Neuronal stem cell (in vitro differentiated cells): ENCODE measurements around the gene UBAC1.
"Not testable (repeated sequence)": the region's sequence is repeated elsewhere in the genome, so short reads cannot be mapped to it uniquely, and the experiment has no call there.

ENCODE experiments used
- DNase-seq: peaks from one replicate; pipeline ENCODE4 v3.0.0-alpha.2; 2013; ENCODE audit warnings: low spot score
- H2AFZ ChIP-seq: one replicate; pipeline ENCODE4 v1.6.1; 2013; ENCODE audit warnings: mild to moderate bottlenecking, low read length, inconsistent platforms
- H2AK5ac ChIP-seq: 2 replicates; pipeline ENCODE4 v1.6.1; 2013; ENCODE audit warnings: low read depth, mild to moderate bottlenecking, inconsistent platforms, low read length, moderate library complexity, mixed read lengths
- H2BK120ac ChIP-seq: 2 replicates; pipeline ENCODE4 v1.6.1; 2013; ENCODE audit warnings: low read depth, mild to moderate bottlenecking, inconsistent platforms, low read length, moderate library complexity, mixed read lengths
- H2BK12ac ChIP-seq: one replicate; pipeline ENCODE4 v1.6.1; 2013; ENCODE audit warnings: low read length, inconsistent platforms
- H2BK15ac ChIP-seq: 2 replicates; pipeline ENCODE4 v1.6.1; 2013; ENCODE audit warnings: mild to moderate bottlenecking, low read length, inconsistent platforms, mixed read lengths
- H2BK5ac ChIP-seq: one replicate; pipeline ENCODE4 v1.6.1; 2013; ENCODE audit warnings: inconsistent platforms, mild to moderate bottlenecking, low read length, moderate library complexity
- H3K14ac ChIP-seq: one replicate; pipeline ENCODE4 v1.6.1; 2013; ENCODE audit warnings: low read length, inconsistent platforms
- H3K18ac ChIP-seq: 2 replicates; pipeline ENCODE4 v1.6.1; 2013; ENCODE audit warnings: low read length, inconsistent platforms
- H3K23ac ChIP-seq: 2 replicates; pipeline ENCODE4 v1.6.1; 2013; ENCODE audit warnings: low read depth, mild to moderate bottlenecking, mixed read lengths, low read length, inconsistent platforms; ENCODE audit not compliant: poor library complexity
- H3K27ac ChIP-seq: replicated peaks from 3 replicates; pipeline ENCODE4 v1.5.1; 2013; ENCODE audit warnings: low read length, inconsistent platforms
- H3K27me3 ChIP-seq, 3 experiments: 2 replicates each; pipeline ENCODE4 v1.6.1; 2013; ENCODE audit warnings: low read length in 3 of 3, mild to moderate bottlenecking in 2 of 3, inconsistent platforms in 1 of 3, low read depth in 1 of 3, mixed read lengths in 1 of 3, moderate library complexity in 1 of 3; ENCODE audit not compliant: control insufficient read depth in 3 of 3, insufficient read depth in 3 of 3
- H3K36me3 ChIP-seq, 2 donors: replicated peaks in 1 of 2; 2 replicates each; pipeline ENCODE4 v1.6.1; 2013; ENCODE audit warnings: low read length in 2 of 2; ENCODE audit not compliant: control insufficient read depth in 2 of 2, insufficient read depth in 2 of 2
- H3K4ac ChIP-seq: 2 replicates; pipeline ENCODE4 v1.6.1; 2013; ENCODE audit warnings: inconsistent platforms, mild to moderate bottlenecking, low read length, moderate library complexity
- H3K4me1 ChIP-seq, 2 donors: 1 replicate in 1 of 2; 2 replicates in 1 of 2; pipeline ENCODE4 v1.6.1; 2013; ENCODE audit warnings: low read length in 2 of 2, low read depth in 1 of 2; ENCODE audit not compliant: control insufficient read depth in 2 of 2, insufficient read depth in 1 of 2
- H3K4me2 ChIP-seq: one replicate; pipeline ENCODE4 v1.6.1; 2013; ENCODE audit warnings: mild to moderate bottlenecking, low read length, inconsistent platforms; ENCODE audit not compliant: insufficient read depth, poor library complexity, severe bottlenecking
- H3K4me3 ChIP-seq, 2 donors: 2 replicates each; pipeline ENCODE4 v1.5.1; 2013; ENCODE audit warnings: low read length in 2 of 2, mild to moderate bottlenecking in 2 of 2, inconsistent platforms in 1 of 2, moderate library complexity in 1 of 2
- H3K79me1 ChIP-seq: one replicate; pipeline ENCODE4 v1.6.1; 2013; ENCODE audit warnings: low read depth, mild to moderate bottlenecking, inconsistent platforms, low read length, moderate library complexity
- H3K9ac ChIP-seq: one replicate; pipeline ENCODE4 v1.6.1; 2013; ENCODE audit warnings: mild to moderate bottlenecking, low read depth, low read length, inconsistent platforms; ENCODE audit not compliant: poor library complexity
- H3K9me3 ChIP-seq, 2 donors: replicated peaks in 1 of 2; 2 replicates each; pipeline versions ENCODE3 to v1.6.1; 2013; ENCODE audit warnings: low read length in 2 of 2, mild to moderate bottlenecking in 2 of 2, inconsistent platforms in 1 of 2, low read depth in 1 of 2, mixed read lengths in 1 of 2, moderate library complexity in 1 of 2; ENCODE audit not compliant: control insufficient read depth in 2 of 2, insufficient read depth in 1 of 2
- H4K8ac ChIP-seq: one replicate; pipeline ENCODE4 v1.6.1; 2013; ENCODE audit warnings: low read depth, mild to moderate bottlenecking, inconsistent platforms, low read length, moderate library complexity
- H4K91ac ChIP-seq: one replicate; pipeline ENCODE4 v1.6.1; 2013; ENCODE audit warnings: low read length, low read depth, mild to moderate bottlenecking, inconsistent platforms; ENCODE audit not compliant: poor library complexity
- WGBS, 2 donors: extraction: QIAGEN DNeasy Blood & Tissue Kit; methylation state at CpG; one replicate each; pipeline ENCODE4 v1.1.7; 2013; ENCODE audit warnings: missing lambda C conversion rate in 2 of 2, mixed read lengths in 1 of 2; ENCODE audit not compliant: insufficient read length in 2 of 2, insufficient replicate concordance in 1 of 2; ENCODE audit errors: extremely low coverage in 2 of 2; 5-methylcytosine and 5-hydroxymethylcytosine counted together

UBAC1 gene

DNA sequence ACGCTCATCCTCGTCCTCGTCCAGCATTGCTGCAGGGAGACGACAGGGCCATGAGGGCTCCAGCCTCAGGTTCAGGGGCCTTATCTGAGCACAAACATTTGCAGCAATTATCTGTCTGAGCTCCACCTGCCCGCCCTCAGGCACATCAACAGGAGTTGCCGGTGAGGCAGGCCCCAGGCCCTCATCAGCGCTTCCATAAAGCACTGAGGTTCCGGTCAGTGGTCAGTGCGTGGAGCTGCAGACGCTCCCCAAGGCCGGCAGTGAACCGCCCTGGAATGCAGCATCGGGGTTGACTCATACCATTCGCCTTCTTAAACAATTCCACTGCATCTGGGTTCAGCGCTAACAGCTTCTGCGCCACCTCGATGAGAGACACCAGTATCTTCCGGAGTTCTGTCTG, 15.2 kb downstream of the UBAC1 start:
- Histone ChIP-seq H3K18ac (no peak overlapping the region), H2BK120ac (no peak overlapping the region), H3K14ac (no peak overlapping the region), H3K4me1 (no peaks in the 10 kb centered on the region), H3K9me3 (no peaks in the 10 kb centered on the region), H2AK5ac (no peak overlapping the region), H2BK12ac (no peak overlapping the region), H3K4ac (no peak overlapping the region), H4K8ac (peak overlapping the region; percentile 43), H3K36me3 (peaks cover 34 to 90% of the 10 kb centered on the region in 2 donors), H4K91ac (no peak overlapping the region), H3K23ac (no peak overlapping the region), H3K27me3 (no peaks in the 10 kb centered on the region), H3K27ac (no peak overlapping the region), H3K79me1 (peaks cover 6% of the 10 kb centered on the region), H2AFZ (no peak overlapping the region), H2BK15ac (no peak overlapping the region), H2BK5ac (no peak overlapping the region), H3K9ac (no peak overlapping the region), H3K4me3 (no peak overlapping the region), H3K4me2 (no peak overlapping the region)
- no CpG with 5 or more reads among the region's 18 CpGs for WGBS, 2 donors
- DNase-seq: no peak

DNA sequence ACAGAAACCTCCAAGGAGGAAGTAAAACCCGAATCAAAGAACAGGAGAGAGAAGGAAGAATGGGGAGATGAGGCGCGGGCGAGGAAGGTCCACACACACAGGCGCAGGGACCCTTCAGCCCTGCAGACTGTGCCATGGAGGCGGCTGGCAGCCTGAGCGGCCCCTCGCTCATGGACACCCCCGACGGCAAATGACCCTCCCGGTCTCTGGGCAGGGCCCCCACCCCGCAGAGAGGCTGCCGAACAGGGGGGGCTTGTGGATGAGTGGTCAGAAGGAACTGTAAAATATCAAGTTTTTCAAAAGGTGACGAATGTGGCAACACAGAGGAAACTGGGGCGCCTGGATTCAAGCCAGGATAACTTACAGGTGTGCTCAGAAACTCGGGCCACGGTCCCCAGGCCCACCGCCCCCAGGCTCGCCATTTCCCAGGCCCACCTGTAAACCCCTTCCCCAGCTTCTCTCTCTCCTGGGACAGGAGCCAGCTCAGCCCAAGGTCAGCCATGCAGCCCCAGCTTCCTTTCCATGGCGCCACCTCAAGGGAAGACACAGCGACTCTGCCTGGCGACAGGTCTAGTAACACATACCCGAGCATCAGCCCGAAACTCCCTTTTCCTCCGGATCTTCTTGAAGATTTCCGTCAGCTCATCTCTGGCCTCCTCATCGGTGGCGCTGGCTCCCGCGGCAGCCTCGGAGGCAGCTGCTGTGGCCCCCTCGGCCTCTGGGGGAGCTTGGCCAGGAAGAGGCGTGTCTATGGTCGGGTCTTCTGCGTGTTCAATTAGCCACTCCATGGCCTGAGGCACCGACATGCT, 16.5 kb downstream of the UBAC1 start:
- Histone ChIP-seq H3K4me1 (no peaks in the 10 kb centered on the region), H3K4me2 (no peak overlapping the region), H3K9ac (no peak overlapping the region), H3K79me1 (peaks cover 9% of the 10 kb centered on the region), H2BK120ac (no peak overlapping the region), H3K14ac (no peak overlapping the region), H3K36me3 (peaks cover 35 to 82% of the 10 kb centered on the region in 2 donors), H4K8ac (no peak overlapping the region), H2BK12ac (no peak overlapping the region), H3K27ac (no peak overlapping the region), H2BK5ac (no peak overlapping the region), H3K4ac (peak overlapping the region; percentile 53), H3K4me3 (no peak overlapping the region), H3K18ac (no peak overlapping the region), H3K9me3 (no peaks in the 10 kb centered on the region), H3K23ac (no peak overlapping the region), H4K91ac (no peak overlapping the region), H2AK5ac (no peak overlapping the region), H2BK15ac (no peak overlapping the region), H2AFZ (no peak overlapping the region), H3K27me3 (no peaks in the 10 kb centered on the region)
- WGBS, 2 donors: no CpG with 5 or more reads among the region's 36 CpGs
- DNase-seq: no peak

DNA sequence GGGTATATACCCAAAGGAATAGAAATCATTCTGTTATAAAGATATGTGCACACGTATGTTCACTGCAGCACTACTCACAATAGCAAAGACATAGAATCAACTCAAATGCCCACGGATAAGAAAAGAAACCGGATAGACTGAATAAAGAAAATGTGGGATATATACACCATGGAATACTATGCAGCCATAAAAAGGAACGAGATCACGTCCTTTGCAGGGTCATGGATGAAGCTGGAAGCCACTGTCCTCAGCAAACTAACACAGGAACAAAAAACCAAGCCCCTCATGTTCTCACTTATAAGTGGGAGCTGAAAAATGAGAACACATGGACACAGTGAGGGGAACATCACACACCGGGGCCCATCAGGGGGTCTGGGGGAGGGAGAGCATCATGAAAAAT, 17.6 kb downstream of the UBAC1 start:
- H3K9ac ChIP-seq, H3K18ac ChIP-seq, H3K79me1 ChIP-seq, DNase-seq, H3K4me2 ChIP-seq, H2AK5ac ChIP-seq, H3K4me1 ChIP-seq, H3K27ac ChIP-seq, H3K4ac ChIP-seq, H3K27me3 ChIP-seq, H2BK120ac ChIP-seq, H3K14ac ChIP-seq, H2BK12ac ChIP-seq, H3K4me3 ChIP-seq, H3K9me3 ChIP-seq, H4K8ac ChIP-seq, H3K23ac ChIP-seq, H2BK15ac ChIP-seq, H4K91ac ChIP-seq, H2AFZ ChIP-seq, H2BK5ac ChIP-seq: not testable (repeated sequence)
- peaks cover 36 to 83% of the 10 kb centered on the region in 2 donors for H3K36me3 ChIP-seq
- no CpG with 5 or more reads among the region's 6 CpGs for WGBS, 2 donors

DNA sequence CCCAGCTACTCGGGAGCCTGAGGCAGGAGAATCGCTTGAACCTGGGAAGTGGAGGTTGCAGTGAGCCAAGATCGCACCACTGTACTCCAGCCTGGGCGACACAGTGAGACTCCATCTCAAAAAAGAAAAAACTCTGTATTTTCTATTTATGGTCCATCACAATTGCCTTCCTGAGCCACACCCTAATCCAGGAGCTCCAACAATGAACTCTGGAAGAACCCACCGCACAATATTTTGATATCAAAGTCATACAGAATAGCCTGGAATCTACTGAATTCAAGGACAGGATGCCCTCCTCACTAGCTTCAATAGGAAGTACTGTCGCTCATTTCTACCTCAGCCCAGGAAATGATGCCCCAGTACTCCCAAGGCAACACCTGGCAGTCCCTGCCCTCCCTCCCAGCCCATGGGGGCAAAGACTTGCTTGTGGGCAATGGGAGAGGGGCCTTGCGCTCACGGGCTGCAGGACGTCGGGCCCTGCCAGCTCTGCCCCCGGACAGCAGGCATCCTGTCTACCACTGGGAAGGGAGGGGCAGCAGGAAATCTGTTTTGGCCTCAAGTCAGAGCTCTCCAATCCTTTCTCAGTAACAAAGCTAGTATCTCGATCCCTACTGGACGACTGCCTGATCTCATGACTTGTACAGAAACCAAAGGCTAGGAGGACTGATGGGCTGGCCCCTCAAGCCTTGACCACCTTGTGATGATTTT, 19.7 kb downstream of the UBAC1 start:
- no peak overlapping the region for H3K4ac ChIP-seq

More for the DNA sequence above, 19.7 kb downstream of the UBAC1 start:
- Histone ChIP-seq H3K9ac (no peak overlapping the region), H2BK5ac (no peak overlapping the region), H3K23ac (no peak overlapping the region), H2BK15ac (no peak overlapping the region), H4K91ac (no peak overlapping the region), H2AK5ac (no peak overlapping the region), H2BK12ac (no peak overlapping the region), H3K4me2 (no peak overlapping the region), H3K36me3 (peaks cover 43 to 84% of the 10 kb centered on the region in 2 donors), H3K27me3 (no peaks in the 10 kb centered on the region), H3K27ac (no peak overlapping the region), H2AFZ (no peak overlapping the region), H3K14ac (no peak overlapping the region), H2BK120ac (no peak overlapping the region), H3K4me3 (no peak overlapping the region), H3K18ac (no peak overlapping the region), H3K79me1 (peaks cover 3% of the 10 kb centered on the region), H3K9me3 (peaks cover 9 to 10% of the 10 kb centered on the region in 2 donors), H4K8ac (no peak overlapping the region), H3K4me1 (no peaks in the 10 kb centered on the region)
- WGBS, 2 donors: no CpG with 5 or more reads among the region's 13 CpGs
- no peak for DNase-seq
